HG03280 (cell line): ENCODE results near the gene TWIST2.

Experiments
- ATAC-seq: cut with Tn5 transposase; IDR thresholded peaks from one replicate; pipeline ENCODE4 v1.9.1; 2021; ENCODE audit warnings: mild to moderate bottlenecking, moderate library complexity; ENCODE audit not compliant: unreplicated experiment

The TWIST2 gene

GRCh38 chr2:238903141-238903540 lies 55.3 kb downstream of the TWIST2 start:
- ATAC-seq: no peak

GRCh38 chr2:238904177-238904576 lies 56.3 kb downstream of the TWIST2 start:
- ATAC-seq: no peak

GRCh38 chr2:238904716-238905115 lies 56.8 kb downstream of the TWIST2 start:
- no peak for ATAC-seq

GRCh38 chr2:238905224-238905623 lies 57.3 kb downstream of the TWIST2 start:
- no peak for ATAC-seq

GRCh38 chr2:238905644-238906043 lies 57.8 kb downstream of the TWIST2 start:
- no peak for ATAC-seq

- no peak for ATAC-seq
Observed at GRCh38 chr2:238906254-238906935, 58.5 kb downstream of the TWIST2 start.

- ATAC-seq: no peak
Observed at GRCh38 chr2:238906936-238907716, 59.2 kb downstream of the TWIST2 start.

- ATAC-seq: no peak
Observed at GRCh38 chr2:238907717-238908173, 59.9 kb downstream of the TWIST2 start.

GRCh38 chr2:238908960-238909951 lies 61.4 kb downstream of the TWIST2 start:
- ATAC-seq: no peak

GRCh38 chr2:238910751-238911351 lies 63.0 kb downstream of the TWIST2 start:
- no peak for ATAC-seq

- ATAC-seq: no peak
Observed at GRCh38 chr2:238911376-238912227, 63.7 kb downstream of the TWIST2 start.

GRCh38 chr2:238912228-238912915 lies 64.5 kb downstream of the TWIST2 start:
- ATAC-seq: no peak

- no peak for ATAC-seq
Observed at GRCh38 chr2:238912916-238913875, 65.3 kb downstream of the TWIST2 start.

GRCh38 chr2:238913931-238914647 lies 66.2 kb downstream of the TWIST2 start:
- ATAC-seq: no peak

- ATAC-seq: no peak
Observed at GRCh38 chr2:238914648-238915015, 66.7 kb downstream of the TWIST2 start.

GRCh38 chr2:238915196-238915595 lies 67.3 kb downstream of the TWIST2 start:
- no peak for ATAC-seq

GRCh38 chr2:238915596-238915995 lies 67.7 kb downstream of the TWIST2 start:
- ATAC-seq: no peak
